HS-5 (cell line): Measurements from ENCODE around the gene DNAI2.
A peak's percentile ranks its signal among the peaks of the same experiment; 100 is the strongest.

Source experiments
- DNase-seq: peaks from one replicate; pipeline ENCODE4 v3.0.0-alpha.2; 2012; ENCODE audit warnings: low read depth

The DNAI2 gene

DNA sequence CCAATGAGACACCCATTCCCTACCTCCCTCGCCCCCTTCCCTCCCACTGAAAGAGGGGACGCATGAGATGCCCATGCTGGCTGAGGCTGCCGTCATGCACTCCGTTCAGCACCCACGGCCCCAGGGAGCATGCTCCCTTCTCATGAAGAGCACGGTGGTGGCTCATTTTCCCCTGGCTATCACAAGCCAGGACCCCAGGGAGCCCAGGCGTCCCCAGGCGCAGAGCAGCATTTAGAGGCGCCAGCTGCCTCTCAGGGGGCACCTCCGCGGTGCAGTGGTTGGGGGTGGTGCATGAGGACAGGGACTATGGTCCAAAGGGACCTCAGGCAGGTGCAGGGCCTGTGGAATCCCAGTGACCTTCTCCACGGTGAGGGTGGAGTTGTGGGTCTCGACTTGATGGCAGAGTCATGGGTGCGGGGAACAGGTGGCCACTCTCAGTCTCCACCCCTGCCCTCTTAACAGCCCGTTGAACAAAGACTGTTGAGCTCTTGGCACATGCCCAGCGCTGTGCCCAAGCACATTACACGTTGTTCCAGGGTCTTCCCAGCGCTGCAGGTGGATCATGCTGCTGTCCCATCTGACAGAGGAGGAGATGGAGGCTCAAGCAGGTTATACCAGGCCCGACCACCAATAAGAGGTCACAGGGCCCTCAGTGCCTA is 65.6 kb downstream of the DNAI2 start:
- DNase-seq, result no peak

DNA sequence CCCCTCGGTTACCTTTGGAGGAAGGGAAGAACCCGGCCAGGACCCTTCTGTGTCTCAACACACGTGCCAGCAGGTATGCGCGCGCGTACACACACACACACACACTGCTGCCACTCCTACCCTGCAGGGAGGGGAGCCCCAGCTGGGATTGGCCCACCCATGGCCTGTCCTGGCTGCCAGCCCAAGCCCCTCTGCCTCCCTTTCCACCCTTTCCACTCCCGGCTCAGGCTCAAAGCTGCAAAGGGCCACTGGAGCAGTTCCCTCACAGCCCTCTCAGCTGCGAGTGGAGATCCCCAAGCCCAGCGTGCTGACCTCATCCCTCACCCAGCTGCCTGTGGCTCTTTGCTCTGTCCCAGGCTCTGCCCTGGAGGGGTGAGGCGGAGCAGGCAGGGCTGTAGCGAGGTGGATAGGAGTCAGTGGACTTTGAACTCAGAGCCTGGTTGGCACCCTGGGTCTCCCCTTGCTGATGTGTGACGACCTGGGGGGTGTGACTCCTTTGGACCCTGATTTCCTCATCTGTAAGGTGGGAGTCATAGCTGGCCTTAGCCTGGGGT is 66.5 kb downstream of the DNAI2 start:
- no peak for DNase-seq

DNA sequence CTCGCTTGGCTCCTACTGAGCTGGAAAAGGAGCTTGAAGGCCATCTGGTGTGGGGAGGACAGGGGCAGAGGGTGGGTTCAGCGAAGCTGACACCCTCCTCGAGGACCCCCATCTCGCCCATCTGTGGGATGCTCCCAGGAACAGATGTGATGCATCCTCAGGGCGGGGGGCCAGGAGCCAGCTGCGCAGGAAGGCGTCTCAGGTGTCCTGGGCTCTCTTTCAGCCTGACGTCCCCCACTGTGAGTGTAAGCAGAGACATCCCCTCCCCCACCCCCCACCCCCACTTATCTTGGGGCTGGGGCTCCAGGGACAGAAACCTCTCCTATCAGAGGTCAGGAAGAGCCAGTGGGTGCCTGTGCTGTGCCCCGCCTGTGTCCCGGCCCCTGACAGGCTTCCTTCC is 68.2 kb downstream of the DNAI2 start:
- DNase-seq, result no peak

DNA sequence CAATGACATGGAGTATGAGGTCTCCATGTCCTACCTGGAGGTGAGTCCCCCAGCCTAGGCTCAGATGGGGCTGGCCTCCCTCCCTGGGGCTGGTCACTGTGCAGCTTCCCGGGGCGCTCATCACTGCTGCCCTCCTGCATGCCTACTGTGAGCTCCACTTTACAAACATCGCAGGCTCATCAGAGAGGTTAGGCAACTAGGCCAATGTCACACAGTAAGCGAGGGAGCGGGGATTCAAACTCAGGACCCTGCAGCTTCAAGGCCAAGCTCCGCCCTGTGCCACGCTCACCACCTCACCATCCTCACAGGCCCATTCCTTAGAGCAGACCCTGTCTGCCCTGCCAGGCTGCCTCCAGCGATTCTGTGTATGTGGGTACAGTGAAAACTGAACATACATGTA is 69.1 kb downstream of the DNAI2 start:
- no peak for DNase-seq

DNA sequence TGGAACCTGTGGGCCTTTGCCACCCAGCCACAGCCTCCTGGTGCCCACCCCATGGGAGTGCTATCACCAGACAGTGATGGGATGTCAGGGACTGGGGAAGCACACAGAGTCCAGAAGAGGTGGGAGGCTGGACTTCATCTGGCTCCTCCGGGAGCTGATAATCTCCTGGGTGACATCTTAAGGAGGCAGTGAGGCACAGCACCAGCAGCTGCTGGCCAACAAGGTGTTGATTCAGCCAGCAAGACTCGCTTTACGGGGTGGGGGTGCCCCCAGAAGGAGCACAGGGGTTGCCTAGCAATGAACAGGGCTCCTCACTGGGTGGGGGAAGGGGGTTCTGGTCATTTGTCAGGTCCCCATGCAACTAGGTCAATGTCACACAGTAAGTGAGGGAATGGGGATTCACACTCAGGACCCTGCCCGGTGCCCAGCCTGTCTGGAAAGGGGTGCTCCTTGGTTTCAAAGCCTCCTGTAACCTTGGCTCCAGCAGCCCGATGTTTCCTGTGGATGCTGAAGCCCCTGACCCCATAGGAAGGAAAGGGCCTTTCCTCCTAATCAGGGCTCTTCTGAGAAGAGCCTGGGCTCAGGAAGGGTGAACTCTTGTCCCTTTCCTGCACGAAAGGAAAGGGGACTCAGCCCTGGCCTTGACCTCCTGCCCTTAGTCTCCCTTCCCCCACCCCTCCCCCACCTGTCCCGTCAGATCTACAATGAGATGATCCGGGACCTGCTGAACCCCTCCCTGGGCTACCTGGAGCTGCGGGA is 69.7 kb downstream of the DNAI2 start:
- DNase-seq, result no peak

DNA sequence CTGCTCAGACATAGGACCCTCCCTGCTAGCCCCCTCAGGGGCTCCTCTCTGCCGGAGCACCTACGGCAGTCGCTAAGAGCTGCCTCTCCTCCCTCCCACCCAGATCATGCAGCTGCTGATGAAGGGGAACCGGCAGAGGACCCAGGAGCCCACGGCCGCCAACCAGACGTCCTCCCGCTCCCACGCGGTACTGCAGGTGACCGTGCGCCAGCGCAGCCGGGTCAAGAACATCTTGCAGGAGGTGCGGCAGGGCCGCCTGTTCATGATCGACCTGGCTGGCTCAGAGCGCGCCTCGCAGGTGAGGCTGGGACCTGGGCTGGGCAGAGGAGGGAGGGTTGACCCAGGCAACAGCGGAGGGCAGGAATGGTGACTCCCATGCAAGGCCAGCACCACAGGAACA is 70.6 kb downstream of the DNAI2 start:
- no peak for DNase-seq

DNA sequence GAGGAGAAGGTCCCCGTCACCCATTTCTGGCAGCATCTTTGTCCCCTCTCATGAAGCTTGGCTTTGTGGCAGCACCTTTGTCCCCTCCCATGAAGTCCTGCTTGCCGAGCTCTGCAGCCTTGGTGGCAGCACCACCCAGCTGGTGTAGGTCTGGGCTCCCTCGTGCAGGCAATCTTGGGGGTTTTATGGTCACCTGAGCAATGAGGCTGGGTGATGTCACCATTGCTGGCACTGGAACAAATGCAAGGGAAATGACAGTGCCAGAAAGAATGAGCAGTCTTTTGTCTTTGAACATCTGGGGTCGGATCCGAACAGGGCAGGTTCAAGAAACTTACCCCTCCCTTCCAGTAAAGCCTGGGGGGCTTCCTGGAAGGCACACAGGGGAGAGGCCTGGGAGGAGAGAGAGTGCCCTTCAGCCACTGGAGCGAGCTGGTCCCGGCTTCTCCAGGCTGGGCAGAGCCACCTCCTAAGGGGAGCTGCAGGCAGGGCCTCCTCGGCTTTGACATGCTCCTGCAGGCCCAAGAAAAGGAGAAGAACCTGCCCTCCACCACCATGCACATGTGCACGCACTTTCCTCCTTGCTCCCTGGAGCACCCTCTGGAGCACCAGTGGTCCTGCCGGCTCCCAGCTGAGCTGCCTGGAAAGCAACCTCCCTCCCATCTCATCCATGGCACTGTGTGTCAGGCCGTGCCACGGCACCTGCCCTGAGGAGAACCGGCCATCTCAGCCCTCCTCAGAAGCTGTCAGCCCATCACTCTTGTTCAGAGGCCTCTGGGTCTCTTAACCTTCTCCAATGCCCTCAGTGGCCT is 71.6 kb downstream of the DNAI2 start:
- peak; percentile 35 for DNase-seq

DNA sequence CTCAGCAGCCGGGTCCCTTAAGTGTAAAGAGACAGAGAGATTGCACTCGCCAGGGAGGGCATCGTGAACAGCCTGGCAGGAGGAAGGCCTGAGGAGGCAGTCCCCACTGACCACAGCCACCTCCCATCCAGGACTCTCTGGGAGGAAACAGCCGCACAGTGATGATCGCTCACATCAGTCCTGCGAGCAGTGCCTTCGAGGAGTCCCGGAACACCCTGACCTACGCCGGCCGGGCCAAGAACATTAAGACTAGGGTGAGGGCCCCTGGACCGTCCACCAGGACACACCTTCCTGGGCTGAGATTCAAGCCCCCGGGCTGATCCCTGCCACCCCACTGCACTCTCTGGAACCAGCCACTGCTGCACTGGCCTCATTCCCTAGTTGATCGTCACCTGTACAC is 73.6 kb downstream of the DNAI2 start:
- DNase-seq, result no peak

DNA sequence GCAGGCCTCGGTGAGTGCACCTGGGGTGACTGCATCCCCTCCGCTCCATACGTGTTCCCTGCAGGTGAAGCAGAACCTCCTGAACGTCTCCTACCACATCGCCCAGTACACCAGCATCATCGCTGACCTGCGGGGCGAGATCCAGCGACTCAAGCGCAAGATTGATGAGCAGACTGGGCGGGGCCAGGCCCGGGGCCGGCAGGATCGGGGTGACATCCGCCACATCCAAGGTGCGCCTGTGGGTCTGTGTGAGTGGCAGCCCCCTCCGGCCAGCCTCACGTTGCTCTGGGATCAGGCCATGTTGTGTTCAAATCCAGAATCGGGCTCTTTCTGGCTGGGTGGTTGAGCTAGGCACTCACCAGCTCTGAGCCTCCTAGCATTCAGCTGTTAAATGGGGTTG is 75.1 kb downstream of the DNAI2 start:
- DNase-seq, result no peak

DNA sequence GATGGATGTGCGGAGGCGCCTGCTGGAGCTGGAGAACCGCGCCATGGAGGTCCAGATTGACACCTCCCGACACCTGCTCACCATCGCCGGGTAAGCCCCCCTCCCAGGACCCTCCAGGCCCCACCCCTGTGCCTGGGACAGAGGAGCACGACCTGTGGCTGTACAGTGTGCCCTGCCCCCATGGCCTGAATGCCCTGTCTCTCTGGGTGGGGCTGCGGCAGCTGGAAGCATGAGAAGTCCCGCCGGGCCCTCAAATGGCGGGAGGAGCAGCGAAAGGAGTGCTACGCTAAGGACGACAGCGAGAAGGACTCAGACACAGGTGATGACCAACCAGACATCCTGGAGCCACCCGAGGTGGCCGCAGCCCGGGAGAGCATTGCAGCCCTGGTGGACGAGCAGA is 76.5 kb downstream of the DNAI2 start:
- no peak for DNase-seq

DNA sequence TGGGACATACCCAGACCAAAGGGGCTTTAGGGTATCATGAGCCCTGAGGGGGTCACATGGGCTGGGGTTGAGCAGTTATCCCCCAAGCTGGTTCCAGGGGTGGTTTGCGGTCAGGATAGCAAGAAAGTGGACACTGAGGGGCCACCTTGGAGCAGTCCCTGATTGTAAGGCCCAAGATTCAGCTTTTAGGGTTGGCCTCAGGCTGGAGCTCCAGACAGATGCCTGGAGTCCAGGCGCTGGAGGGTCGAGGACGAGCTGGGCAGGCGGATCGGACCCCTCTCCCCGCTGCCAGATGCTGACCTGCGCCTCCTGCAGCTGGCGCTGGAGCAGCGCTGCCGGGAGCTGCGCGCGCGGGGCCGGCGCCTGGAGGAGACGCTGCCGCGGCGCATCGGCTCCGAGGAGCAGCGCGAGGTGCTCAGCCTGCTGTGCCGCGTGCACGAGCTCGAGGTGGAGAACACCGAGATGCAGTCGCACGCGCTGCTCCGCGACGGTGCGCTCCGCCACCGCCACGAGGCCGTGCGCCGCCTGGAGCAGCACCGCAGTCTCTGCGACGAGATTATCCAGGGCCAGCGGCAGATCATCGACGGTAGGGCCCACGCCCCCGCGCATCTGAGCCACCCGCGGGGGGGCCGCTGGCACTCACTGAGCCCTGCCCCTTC is 77.6 kb downstream of the DNAI2 start:
- no peak for DNase-seq

DNA sequence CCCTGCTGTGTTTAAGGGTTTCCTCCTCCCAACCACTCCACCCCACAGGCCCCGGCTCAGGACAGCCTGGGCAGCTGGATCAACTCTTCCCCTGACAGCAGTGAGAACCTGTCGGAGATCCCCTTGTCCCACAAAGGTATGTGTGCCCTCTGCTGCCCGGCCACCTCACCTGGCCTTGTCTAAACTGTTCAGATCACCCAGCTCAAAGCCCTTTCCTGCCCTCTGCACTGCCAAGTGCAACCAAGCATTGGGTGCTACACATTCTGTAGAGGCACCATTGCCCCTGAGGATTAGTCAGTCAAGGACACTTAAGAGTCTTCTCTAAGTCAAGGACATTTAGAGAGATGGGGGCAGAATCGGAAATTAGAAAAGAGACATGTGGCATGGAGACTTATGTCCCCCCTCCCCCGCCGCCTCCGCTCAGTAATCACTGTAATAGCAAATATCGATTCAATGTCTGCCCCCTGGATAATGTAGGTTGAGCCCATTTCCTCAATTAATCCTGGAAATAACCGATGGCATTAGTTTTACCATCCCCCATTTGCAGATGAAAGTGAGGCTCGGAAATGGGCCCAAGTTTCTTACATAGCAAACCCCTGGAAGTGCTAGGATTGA is 79.5 kb downstream of the DNAI2 start:
- DNase-seq, result no peak

DNA sequence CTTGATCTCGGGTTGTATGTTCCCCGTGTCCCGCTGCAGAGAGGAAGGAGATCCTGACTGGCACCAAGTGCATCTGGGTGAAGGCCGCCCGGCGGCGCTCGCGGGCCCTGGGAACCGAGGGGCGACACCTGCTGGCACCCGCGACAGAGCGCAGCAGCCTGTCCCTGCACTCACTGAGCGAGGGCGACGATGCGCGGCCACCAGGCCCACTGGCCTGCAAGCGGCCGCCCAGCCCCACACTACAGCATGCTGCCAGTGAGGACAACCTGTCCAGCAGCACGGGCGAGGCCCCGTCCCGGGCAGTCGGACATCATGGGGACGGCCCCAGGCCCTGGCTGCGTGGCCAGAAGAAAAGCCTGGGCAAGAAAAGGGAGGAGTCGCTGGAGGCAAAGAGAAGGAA is 80.1 kb downstream of the DNAI2 start:
- no peak for DNase-seq

DNA sequence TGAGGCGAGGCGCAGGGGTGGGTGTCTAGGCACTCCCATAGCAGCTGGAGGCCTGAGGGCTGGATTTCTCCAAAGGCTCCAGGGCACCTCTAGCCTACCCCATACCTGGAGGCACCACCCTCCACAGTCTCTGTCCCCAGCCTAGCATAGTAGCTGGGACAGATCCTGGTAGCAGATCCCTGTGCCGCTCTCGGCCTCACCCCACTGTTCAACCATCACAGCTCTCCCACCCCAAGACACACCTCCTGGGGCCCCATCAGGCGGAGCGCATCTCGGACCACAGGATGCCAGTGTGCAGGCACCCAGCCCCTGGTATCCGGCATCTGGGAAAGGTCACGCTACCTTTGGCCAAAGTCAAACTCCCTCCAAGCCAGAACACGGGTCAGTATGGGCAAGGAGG is 80.5 kb downstream of the DNAI2 start:
- no peak for DNase-seq

DNA sequence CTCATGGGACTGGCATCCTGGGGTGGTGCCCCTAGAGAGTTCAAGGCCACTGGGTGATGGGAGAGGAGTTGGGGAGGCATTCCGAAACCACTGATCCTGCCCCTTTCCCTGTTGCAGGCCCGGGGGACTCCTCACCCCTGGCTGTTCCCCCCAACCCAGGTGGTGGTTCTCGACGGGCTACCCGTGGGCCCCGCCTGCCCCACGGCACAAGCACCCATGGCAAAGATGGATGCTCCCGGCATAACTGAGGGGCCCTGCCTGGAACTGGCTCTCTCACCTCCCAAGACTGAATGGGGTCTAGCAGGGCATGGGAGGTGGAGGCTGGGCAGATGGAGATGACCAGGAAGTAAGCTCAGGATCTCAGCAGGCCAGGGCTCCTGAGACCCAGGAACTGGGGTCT is 81.0 kb downstream of the DNAI2 start:
- no peak for DNase-seq

DNA sequence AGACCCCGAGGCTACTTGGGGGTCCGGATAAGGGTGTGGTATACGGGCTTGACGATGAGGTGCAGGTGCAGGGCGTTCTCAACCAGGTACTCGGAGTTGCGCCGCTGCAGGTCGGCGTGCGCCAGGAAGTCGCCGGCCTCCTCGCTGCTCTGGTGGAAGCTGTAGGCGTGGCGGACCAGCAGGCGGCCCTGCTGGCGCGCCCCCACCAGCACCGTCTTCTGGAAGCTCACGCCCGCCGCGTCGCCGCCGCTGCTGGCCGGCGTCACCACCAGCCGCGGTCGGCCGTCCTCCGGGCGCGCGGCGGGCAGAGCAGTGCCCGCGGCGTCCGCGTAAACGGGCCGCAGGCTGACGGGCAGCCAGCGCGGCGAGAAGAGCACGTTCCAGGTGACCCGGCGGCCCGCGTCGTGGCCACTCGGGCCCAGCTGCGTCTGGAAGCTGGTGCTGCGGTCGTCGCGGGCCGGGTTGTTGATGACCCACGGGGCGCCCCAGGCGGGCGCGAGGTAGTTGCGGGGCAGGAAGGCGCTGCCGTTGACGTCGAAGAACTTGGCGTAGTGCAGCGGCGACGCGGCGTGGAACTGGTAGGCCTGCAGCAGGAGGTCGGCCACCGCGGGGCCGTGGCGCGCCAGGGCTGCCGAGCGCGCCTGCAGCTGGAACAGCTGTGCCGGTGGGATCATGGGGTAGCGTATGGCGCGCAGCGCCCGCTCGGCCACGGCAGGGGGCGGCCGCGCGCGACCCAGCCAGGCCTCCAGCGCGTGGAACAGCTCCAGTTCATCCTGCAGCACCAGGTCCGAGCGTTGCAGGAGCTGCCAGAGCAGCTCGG is 82.8 kb downstream of the DNAI2 start:
- no peak for DNase-seq

DNA sequence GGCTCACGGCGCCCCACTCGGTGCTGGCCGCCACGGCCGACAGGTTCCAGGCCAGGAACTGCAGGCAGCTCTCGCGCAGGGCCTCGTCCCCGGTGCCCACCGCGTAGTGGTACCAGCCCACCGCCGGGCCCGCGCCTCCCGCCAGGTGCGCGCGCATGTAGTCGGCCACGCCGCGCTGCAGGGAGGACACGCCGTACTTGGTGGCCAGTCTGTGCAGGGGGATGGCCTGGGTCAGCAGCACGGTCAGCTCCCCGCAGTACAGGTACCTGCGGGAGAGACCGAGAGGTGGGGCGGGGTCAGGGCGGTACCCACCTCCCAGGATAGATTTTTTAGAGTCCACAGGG is 83.4 kb downstream of the DNAI2 start:
- DNase-seq, result no peak

DNA sequence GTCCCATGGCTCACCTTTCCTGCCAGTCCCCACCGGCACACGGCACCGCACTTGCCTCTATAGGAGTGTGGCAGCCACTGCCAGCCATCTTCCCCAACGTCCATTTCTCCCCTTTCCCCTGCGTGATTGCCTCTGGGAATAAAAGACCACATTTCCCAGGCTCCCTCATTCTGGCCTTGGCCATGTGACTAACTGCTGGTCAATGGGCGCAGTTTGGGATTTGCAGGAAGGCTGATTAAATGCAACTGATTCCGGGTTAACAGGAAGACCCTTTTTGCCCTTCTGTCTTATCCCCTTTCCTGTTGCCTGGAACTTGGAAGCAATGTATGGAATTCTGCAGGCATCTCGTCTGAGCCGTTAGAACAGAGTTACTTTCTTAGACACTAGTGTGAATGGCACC is 84.7 kb downstream of the DNAI2 start:
- no peak for DNase-seq

DNA sequence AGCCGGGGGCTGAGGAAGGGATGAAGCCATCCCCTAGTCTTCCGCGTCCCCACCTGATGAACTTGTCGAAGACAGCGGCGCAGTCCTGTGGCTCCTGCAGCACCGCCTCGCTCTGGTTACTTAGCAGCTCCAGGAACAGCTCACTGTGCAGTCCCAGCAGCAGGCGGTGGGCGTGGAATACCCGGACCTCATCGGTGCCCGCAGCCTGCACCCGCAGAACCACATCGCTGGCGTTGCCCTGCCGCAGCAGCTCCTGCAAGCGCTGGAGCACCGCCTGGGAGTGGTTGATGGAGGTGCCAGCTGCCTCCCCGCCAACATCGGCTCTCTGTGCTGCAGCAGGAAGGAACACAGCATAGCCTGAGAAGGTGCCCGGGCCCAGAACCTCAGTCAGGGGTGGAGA is 85.9 kb downstream of the DNAI2 start:
- DNase-seq, result no peak

DNA sequence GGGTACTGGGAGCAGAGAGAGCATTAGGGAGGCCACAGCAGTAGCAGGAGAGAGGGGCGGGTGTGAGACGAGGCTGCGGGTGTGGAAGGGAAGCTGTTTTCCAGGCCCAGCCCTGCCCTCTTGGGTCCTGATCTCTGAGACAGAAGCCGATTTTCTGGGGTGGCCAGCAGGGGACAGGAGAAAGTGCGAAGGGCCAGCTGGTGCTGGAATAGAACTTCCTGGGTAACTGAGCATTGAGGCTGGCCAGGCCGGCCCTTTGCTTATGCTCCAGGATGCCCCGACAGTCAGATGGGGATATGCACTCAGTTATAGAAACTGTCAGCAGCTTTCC is 86.8 kb downstream of the DNAI2 start:
- DNase-seq, result no peak
